Germinal center (tissue), 1 donor: ENCODE data around the gene NFATC2.

Experiments used
- DNase-seq: peaks from one replicate; pipeline ENCODE4 v3.0.0; 2012; ENCODE audit warnings: mixed read lengths, low spot score

The NFATC2 gene

DNA sequence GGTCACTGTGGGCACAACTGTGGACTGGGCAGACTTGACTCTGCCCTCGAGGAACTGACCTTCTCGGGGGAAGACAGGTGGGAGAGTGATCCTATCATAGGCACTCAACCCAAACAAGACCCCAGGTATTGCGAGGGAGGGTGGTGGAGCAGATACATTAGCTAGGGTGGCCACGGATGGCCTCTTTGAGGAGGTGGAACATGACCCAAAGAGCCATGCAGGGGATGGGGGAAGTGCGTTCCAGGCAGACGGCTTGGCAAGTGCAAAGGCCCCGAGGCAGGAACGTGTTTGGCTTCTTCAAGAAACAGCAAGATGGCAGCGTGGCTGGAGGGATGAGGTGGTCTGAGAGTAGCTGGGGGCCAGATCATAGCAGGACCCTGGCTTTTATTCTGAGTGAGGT is 167.6 kb downstream of the NFATC2 start:
- DNase-seq = no peak

DNA sequence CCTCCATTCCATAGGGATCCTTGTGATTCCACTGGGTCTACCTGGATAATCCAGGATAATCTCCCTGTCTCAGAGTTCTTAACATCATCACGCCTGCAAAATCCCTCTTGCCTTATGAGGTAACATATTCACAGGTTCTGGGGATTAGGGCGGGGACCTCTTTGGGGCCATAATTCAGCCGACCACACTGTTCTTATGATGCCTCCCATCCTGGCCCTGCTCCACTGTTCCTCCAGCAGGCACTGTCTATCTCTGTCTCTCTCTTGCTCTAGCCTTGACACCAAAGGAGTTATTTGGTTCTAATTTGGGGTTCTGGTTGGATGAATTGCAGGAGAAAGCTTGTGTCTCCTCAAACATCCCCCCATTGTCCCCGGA is 168.1 kb downstream of the NFATC2 start:
- DNase-seq = no peak

DNA sequence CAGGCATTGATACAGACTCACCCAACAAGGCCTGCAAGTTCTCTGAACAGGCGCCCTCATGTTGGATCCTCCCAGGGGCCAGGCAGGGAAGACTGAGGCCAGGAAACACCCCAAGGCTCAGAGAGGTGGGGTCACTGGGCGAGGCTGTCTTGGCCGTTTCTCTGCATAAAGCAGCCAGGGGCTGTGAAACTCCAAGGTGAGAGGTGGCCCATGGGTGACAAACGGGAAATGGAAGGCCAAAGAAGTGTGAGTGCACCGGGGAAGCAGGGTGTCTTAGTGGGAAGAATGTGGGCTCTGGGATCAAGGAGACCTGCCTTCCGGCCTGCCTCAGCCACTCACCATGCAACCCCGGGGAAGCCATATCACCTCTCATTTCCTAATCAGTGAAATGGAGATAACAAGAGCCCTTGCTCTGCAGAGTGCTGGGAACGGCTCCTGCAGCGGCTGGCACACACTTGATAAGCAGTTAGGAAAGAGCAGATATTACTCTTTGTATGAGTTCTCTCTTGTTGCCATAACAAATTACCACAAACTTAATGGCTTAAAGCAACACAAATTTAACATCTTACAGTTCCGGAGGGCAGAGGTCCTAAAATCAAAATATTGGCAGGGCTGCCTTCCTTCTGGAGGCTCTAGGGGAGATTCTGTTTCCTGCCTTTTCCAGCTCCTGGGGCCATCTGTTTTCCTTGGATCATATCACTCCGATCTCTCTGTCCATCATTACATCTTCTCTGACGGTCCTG is 168.6 kb downstream of the NFATC2 start:
- DNase-seq = no peak

DNA sequence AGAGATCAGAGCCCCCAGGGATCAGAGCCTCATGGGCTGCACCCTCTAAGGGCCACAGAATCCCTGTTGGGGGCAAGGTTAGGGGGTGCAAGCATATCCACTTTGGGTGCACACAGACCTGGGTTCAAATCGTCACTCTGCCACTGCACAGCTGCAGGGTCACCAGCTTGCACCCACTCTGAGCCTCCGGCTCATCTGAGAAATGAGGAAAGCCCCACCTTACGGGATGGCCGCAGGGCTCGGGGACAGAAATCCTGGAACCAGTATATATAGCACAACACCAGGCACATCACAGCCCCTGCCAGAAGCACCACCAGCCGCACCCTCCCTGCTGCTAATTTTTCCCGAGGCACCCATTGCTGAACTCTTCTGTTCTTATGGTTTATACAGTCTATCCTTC is 169.6 kb downstream of the NFATC2 start:
- DNase-seq = no peak

DNA sequence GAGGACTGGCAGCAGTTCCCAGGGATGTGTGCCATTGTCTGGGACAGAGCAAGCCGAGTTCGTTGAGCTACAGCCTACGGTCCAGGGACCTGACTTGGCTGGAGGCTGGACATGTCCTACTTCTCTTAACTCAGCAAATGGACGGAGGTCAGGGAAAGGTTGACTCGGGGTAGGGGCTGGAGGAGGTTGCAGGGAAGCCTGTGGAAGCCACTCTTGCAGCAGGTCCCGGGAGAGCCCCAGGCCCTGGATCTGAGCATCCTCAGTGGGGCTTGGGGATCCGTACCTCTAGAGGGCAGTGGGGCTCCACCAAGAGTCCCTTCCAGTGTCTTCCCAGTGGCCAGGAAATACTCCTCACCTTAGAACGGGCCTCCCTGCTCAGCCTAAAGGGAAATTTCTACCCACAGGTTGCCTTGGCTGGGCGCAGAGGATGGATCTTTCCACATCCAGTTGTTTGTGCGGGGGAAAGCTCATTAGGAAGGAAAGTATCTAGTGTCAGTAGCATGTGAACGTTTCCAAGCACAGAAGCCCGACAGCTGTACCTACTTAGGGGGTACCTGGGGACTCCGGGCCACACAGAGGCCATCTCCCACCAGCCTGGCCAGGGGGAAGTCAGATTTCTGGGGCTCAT is 170.2 kb downstream of the NFATC2 start:
- peak; percentile 83 for DNase-seq

DNA sequence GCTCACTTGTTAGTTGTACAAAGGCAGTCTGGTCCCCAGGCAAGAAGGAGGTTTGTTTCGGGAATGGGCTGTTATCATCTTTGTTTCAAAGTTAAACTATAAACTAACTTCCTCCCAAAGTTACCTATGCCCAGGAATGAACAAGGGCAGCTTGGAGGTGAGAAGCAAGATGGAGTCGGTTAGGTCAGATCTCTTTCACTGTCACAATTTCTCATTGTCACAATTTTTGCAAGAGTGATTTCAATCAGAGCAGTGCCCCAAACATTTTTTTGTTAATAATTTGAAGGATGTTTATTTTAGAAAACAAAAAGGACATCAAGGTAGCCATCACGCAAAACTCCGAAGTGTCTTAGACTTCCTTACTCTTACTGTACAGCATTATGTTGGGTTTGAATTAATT is 170.8 kb downstream of the NFATC2 start:
- DNase-seq = no peak

DNA sequence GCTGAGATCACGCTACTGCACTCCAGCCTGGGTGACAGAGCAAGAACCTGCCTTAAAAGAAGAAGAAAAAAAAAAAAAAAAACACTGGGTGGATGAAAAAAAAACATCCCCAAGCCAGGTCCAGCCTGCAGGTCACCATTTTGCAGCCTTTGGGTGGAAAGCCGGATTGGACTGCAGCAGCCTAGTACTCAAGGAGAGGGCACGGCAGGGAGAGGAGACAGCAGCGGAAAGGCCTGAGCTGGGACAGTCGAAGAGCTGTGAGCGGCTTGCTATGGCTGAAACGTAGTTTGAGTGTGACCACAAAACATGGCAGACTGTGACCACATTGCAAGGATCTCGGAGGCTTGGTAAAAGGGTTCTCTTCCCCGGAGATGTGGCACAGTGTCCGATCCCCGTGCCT is 173.0 kb downstream of the NFATC2 start:
- DNase-seq = no peak

DNA sequence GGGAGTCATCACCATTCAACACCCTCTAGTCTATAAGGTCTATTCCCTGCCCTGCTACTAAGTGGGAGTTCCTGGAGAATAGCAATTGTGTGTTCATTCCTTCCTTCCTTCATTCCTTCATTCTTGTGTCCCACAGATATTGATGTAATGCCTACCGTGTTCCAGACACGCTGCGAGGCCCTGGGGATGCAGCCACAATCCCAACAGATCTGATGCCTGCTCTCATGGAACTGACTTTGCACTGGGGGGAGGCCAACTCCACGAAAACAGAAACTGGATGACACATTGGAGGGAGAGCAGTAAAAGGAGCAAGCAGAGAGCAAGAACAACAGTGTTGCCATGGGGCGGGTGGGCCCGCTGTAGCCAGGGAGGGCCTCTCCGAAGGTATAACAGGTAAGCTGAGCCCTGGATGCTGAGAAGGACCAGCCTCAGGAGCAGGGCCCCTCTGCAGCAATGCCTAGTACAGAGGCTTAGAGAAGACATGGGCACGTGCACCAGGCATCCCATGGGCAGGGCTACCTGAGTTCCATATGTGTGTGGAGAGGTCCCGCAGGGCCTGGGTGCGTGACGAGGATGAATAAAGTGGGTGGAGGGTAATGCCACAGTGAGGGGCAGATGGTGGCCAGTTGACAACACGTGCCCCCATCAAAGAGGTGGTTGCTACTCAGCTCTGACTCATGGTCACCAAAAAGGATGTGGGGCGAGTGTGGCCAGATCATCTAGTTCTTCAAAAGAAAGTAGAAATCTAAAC is 173.9 kb downstream of the NFATC2 start:
- no peak for DNase-seq

DNA sequence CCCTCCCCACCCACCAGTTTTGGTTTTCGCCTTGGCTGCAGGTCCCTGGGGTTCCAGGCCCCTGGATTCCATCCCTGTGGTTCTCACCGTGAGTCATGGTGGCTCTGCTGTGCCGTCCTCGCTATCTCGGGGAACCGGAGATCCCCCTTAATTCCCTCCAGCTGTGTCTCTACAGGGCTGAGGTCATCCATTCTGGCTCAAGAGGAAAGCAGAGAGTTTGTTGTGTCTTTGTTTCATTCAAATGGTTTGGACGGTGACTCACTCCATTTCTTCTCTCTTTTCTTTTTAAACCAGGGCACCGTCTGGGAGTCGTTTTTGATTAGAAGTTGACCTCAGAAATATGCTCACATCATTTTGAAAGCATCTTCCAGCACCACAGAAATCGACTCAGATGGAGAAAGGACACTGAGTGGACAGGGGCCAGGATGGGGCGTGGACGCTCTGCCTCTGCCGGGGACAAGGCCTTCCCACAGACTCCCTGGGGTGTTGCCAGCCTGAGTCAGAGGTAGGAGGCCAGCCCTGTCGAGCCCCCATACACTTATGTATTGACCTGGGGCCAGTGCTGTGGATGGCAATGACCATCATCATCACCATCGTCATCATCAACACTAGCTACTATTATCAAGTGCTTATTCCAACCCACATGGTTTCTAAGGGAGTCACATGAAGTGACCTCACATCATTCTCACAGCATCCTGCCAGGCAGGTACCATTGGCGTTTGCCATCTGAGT is 176.2 kb downstream of the NFATC2 start:
- no peak for DNase-seq

DNA sequence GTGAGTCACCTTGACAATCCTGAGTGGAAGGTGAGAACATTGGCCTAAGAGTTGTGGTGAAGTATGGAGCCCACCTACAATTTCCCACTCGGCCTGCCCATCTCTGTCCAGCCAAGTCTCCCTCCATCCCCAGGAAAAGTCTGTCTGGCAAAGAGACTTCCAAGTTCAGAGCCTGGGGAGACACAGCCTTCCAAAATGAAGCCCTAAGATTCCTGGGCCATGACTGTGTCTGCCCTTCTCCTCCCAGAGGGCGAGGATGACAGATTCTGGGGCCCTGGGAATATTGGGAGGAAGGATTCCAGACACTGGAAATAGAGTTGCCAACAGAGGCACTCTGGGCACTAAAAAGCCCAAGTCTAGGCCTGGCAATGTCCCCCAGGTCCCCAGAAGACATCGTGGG is 176.8 kb downstream of the NFATC2 start:
- DNase-seq = no peak

DNA sequence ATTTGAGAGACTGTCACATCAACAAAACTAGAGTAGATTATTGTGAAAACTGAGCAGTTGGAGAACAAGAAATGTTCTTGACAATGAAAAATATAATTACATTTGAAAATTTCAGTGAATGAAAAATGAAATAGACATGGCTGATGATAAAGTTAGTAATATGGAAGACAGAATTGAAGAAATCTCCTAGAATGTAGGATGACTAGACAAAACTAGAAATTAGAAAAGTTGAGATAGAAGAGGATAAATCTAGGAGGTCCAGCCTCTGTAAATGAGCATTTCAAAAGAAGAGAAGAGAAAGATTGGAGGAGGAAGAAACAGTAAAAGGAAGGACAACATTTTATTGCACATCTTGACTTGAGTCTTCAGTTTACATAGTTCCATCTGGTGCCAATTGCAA is 178.7 kb downstream of the NFATC2 start:
- no peak for DNase-seq

DNA sequence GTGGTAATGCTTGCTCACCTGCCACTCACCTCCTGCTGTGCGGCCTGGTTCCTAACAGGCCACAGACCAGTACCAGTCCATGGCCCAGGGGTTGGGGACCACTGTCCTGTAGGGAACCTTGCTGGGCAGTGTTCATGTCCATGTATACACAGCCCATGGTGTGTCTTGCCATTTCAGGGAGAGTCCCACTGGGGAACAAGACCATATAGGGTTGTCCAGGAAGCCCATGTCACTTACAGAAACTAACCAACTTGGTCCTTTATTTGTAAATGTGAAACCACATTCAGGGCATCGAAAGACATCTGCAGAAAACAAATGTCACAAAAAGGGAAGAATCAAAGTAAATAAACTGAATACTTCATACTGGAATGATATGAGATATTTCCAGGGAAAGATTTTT is 179.1 kb downstream of the NFATC2 start:
- DNase-seq = no peak

DNA sequence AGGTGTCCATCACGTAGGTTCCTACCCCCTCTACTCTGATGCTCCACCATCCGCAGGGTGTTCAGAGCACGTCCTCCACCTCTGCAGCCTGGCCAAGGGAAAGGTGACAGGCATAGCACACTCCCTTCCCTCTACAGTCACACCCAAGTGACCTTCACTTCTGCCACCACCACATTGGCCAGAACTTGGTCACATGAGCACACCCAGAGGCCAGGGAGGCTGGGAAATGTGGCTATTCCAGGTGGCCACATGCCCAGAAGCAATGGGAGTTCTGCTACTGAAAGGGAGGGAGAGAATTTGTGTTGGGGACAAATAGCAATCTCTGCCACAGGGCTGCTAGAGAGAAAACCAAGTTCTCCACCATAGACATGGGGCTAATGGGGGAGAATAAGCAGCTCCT is 180.3 kb downstream of the NFATC2 start:
- DNase-seq = no peak

DNA sequence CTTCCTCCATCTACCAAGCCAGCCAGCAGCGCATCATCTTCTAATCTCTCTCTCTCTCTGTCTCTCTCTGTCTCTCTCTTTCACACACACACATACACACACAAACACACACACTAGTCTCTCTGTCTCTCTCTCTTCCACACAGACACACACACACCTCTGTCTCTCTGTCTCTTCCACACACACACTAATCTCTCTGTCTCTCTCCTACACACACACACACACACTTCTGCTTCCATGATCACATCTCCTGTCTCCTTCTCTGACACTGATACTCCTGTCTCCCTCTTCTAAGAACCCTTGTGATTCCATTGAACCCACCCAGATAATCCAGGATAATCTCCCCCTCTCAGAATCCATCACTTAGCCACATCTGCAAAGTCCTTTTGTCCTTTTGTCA is 181.3 kb downstream of the NFATC2 start:
- DNase-seq = no peak

DNA sequence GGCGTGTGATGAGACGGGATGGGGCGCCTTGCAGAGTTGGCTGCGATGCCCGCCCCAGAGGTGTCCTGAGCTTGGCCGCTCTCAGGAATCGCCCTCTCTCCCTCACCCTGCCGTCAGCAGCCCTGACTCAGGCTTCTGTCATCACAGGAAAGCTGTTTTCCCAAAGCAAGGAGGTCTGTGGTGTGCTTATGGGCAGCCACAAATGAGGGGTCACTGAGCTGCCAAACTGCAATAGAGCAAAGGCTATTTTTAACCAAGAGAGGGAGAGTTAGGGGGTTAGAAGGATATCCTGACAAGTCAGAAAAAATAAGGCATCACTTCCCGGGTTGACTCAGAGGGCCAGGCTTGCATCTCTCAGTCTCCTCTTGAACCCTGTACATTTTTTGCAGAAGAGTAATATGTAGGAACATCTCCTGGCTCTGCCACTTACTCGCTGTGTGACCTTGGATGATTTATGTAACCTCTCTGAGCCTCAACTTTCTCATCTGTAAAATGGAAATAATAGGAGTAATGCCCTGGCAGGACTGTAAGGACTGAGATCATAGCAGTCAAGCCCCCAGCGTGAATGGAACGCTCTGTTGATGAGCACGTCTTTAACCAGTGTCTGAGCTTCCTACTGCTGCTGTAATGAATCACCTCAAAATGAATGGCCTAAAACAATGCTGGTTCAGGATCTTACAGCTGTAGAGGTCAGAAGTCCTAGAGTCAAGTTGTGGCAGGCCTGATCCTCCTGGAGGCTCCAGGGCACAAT is 181.9 kb downstream of the NFATC2 start:
- DNase-seq = no peak

DNA sequence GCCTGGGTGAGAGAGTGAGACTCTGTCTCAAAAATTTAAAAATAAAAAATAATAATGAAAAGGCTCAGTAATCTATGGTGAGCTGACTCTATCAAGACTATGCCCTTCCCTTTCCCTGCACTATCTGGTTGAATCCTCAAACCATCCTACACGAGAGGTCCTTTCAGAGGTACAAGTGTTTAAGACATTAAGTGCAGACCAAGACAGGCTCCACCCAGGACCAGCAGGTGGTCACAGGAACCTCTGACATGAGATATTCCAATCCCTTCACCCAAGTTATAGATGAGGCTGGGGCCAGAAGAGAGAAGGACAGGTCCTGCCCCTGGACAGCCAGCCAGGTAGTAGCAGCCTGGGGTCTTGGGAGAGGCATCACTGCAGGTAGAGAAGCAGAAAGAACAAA is 182.6 kb downstream of the NFATC2 start:
- DNase-seq = no peak

DNA sequence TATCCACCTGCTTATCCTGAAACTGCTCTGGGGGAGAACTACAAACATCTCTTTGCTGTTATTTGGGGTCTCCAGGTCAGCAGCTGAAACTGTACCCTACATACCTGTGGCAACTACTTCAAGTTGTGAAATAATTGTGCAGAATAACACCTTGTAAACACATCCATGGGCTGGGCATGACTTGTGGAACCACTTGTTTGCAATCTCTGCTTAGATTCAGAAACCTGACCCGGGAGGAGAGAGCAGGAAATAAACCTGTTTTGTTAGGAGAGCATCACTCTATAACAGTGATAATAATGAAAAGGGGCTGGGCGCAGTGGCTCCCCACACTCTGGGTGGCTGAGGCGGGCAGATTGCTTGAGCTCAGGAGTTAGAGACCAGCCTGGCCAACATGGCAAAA is 183.1 kb downstream of the NFATC2 start:
- DNase-seq = no peak

DNA sequence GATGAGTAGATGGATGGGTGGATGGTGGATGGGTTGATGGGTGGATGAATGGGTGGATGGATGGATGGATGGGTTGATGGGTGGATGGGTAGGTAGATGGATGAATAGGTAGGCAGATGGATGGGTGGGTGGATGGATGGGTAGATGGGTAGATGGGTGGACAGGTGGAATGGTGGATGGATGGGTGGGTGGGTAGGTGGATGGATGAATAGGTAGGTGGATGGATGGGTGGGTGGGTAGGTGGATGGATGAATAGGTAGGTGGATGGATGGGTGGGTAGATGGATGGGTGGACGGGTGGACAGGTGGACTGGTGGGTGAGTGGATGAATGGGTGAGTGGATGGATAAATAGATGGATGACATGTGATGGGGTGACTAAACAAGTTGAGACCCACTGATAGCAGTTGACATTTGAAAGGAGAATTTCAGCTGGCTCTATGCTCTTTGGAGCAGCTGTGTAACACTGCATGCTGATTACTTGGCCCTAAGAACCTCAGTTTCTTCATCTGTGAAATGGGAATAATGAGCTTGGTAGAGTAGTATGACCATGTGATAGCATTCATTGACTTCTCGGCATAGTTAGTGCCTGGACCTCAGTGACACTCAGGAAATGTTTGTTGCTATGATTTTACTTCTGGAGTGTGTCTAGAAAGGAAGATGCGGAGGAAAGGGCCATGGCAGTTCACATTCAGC is 184.3 kb downstream of the NFATC2 start:
- no peak for DNase-seq

DNA sequence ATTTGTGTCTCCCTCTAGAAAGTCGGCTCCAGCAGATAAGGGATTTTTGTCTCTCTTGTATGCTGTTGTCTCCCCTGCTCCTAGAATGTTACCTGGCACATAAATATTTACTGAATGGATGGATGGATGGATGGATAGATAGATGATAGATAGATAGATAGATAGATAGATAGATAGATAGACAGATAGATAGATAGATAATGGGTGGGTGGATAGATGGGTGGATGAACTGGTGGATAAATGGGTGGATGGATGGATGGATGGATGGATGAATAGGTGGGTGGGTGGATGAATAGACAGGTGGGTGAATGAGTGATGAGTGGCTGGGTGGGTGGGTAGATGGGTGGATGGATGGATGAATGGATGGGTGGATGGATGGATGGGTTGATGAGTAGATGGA is 185.0 kb downstream of the NFATC2 start:
- DNase-seq = no peak

DNA sequence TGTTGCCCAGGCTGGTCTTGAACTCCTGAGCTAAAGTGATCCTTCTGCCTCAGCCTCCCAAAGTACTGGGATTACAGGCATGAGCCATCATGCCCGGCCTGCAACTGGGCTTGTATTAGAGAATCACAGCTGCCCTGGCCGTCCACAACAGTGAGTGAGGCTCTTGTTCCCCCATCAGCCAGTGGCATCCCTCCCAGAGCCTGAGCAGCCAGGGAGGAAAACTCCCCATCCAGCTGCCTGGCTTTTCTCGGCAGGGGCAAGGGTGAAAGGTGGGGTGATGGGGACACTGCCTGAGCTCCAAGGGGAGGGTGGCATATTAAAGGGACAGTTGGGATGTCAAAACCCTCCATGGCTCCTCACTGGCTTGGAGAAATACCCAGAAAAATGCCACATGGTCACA is 185.6 kb downstream of the NFATC2 start:
- no peak for DNase-seq

DNA sequence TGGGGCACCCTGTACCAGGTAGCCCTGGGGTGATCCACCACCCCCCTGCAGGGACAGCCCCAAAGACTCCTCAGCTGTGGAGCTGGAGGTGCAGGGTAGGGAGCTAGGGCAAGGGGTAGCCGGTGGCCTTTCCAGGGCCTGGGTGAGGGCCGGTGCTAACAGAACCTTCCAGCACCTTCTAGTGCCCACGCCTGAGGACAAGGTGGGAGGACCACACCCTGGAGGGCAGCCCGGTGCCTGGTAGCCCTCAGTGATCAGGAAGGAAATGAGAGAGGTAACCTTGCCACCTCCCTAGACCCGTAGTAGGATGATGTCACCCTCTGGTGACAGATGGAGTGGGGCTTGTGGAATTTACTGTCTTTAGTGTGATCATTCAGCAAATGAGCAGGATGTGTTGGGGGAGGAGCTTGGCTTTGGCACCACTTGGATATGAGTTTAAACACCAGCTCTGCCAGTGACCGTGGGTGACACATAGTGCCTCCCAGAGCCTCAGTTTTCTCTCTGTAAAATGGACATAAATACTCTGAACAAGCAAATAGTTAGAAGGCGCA is 187.7 kb downstream of the NFATC2 start:
- DNase-seq = no peak
